HCEC 1CT (cell line): ENCODE data around the gene KRT83.
"Not testable (repeated sequence)": the region's sequence is repeated elsewhere in the genome, so short reads cannot be mapped to it uniquely, and the experiment has no call there.

Source experiments
- DNase-seq: peaks from one replicate; pipeline ENCODE4 v3.0.0-alpha.2; 2017

KRT83 gene

DNA sequence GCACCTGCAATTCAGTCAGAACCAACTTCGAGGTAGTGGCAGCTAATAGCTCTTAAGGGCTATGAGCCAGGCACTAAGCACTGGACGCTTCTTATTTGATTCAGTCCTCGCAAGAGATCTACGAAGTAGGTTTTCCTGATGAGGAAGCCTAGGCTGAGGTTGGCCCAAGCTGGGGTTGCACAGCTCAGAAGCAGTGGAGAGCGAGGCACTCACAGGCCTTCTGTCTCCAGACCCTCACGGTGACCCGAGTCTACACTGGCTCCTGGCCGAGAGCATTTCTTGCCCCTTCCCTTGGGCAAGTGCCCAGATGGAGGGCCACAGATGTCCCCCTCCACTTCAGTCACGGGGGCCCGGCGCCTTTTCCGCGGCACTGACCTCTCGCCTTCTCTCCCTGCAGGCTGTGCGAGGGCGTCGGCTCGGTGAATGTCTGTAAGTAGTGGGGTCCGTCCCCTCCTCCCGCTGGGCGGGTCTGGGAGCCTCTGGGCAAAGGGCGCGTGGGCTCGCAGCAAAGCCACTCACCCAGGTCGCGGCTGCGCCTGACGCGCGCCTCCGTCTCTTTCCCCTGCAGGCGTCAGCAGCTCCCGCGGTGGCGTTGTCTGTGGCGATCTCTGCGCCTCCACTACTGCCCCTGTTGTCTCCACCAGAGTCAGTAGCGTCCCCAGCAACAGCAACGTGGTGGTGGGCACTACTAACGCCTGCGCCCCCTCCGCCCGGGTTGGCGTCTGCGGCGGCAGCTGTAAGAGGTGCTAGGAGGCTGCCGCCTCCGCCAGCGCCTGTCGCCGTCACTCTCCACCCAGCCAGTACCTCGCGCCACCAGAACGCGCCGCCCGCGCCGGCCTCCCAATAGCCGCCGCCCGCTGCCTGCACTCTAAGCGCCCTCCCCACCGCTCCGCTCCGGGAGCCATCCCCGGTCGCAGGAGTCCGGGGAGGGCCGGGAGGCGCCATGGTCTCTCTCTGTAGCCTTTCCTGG, 13.1 kb downstream of the KRT83 start:
- DNase-seq = no peak

DNA sequence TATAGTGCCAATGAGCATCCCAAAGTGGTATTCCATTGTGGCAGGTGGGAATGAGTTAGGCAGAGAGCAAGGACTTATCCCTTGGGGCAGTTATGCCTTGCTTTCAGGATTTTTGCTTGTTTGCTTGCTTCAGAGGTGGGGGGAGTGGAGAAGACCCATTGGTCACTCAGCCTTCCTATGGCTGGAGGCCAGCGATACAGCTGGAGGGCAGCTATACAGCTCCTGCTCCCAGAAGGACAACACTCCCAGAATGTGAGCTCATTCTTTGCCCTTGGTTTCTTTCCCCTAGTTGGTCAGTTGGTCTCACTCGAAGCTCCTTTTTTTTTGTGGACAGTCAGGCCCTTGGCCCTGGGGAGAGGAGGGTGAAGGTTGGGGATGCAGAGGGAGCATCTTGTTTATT, 14.5 kb downstream of the KRT83 start:
- no peak for DNase-seq

GRCh38 chr12:52305921-52306705, 15.1 kb downstream of the KRT83 start:
- no peak for DNase-seq

- not testable (repeated sequence) for DNase-seq
These were observed 16.2 kb downstream of the KRT83 start for GRCh38 chr12:52304941-52305411.

- DNase-seq = not testable (repeated sequence)
These were observed 18.8 kb downstream of the KRT83 start for GRCh38 chr12:52302242-52302914.

DNA sequence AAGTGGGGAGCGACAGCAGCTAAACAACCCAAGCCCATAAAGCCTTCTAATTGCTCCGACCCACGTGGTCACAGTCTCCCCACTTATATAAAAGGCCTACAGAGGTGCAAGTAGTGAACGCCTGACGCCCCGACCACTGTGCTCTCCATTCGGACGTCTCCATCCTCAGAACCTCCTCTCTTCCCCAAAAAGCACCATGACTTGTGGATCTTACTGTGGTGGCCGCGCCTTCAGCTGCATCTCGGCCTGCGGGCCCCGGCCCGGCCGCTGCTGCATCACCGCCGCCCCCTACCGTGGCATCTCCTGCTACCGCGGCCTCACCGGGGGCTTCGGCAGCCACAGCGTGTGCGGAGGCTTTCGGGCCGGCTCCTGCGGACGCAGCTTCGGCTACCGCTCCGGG, 19.5 kb downstream of the KRT83 start:
- DNase-seq = not testable (repeated sequence)

GRCh38 chr12:52300796-52301691, 20.2 kb downstream of the KRT83 start:
- DNase-seq = no peak

GRCh38 chr12:52298677-52299190, 22.5 kb downstream of the KRT83 start:
- no peak for DNase-seq

DNA sequence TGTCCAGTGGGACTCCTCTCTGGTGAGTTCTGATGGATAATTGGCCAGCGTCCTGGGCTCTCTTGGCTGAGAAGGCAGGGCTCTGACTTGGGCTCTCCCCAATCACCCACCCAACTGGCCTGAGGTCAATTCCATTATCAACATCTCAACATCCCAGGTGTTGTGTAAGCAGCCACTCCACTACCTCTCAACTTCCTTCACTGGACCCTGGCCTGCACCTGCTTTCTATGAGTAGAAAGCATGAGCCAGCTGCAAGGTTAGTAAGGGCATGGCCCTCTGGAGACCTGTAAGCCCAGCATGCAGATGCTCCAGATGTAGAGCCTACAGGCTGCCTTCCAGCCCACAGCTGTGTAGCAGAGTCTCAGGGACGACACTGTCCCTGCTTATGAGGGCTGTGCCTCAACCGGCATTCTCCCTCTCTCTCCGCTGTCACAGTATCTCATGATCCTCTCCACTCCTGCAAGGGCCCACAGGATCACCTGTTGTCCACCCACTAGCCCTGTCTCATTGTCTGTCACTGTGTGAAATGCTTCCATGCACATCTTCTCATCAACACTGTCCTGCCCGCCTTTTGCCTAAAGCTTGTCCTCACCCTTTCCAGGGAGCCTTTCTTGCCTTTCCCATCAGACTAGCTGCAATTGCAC, 24.5 kb downstream of the KRT83 start:
- no peak for DNase-seq

DNA sequence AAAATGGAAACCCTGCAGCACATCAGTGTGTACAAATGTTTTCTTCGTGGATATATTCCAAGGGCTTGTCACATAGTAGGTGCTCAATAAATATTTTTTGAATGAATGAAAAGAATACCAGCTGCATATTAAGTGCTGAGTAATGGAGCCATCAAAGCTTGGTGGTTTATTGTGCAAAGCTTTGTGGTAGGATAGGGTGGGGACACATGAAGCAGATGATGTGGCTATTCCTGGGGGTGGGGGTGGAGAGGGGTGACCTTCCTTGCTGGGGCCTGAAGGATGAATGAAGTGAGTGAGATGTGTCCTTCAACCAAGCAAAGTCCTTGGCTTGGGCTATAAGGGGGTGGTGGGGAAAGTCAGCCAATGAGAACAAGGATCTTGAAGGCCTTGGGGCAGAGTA, 25.5 kb downstream of the KRT83 start:
- DNase-seq = no peak

GRCh38 chr12:52294803-52295202, 26.4 kb downstream of the KRT83 start:
- DNase-seq = no peak

- DNase-seq = no peak
These were observed 27.3 kb downstream of the KRT83 start for GRCh38 chr12:52293926-52294325.

DNA sequence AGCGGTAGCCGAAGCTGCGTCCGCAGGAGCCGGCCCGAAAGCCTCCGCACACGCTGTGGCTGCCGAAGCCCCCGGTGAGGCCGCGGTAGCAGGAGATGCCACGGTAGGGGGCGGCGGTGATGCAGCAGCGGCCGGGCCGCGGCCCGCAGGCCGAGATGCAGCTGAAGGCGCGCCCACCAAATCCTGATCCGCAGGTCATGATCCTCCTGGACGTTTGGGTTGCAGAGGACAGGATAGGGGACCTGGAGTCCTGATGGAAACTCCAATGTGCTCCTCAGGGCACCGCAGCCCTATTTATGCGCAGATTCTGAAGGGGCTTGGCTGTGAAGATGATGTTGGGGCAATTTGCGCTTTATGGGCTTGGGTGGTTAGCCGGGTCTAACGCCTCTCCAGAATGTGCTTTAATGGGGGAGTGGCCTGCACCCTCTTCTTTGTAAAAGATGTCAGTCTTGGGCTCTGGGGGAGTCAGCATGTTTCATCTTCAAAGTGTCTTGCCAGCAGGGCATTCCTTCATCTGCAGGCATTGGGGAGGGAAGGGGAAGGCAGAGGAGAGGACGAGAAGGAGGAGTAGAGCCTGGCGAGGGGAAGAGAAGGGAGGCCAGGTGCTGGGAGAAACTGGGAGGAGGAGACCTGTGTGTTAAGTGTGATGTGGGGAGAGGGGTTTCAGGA, 29.8 kb downstream of the KRT83 start, which contains the start of gene KRT81:
Gene KRT81 (minus strand): TSS at position 268 of the 669 bp plus-strand sequence. CDS start 69 bp downstream, at position 199.
- DNase-seq = no peak

DNA sequence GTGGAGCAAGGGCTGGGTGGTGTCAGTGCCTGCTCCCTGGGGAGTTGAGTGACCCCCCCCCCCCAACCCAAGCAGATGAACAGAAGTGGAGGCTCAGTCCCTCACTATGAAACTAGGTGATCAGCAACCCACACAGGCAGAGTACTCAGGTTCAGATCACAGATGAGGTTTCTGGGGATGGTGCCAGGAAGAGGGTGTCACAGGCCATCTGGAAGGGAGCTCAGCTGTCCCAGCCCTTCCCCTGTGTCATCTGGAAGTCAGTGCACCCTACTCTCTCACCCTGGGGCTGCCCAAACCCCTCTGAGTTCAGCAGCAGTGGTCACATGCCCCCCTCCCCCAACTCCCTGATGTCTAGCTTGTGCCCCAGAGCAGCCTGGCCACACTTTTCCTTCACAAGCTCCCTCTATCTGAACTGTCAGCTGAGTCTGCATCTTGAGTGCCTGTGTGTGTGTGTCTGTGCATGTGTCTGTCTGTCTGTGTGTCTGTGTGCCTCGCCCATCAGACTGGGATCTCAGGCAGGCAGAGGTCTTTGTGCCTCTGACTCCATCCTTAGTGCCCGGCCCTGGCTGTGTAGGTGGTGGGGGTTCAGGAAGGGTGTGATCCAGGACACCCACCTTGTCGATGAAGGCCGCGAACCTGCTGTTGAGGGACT, 30.6 kb downstream of the KRT83 start:
- DNase-seq = not testable (repeated sequence)

GRCh38 chr12:52287816-52288805, 33.1 kb downstream of the KRT83 start:
- not testable (repeated sequence) for DNase-seq

GRCh38 chr12:52286857-52287785, 34.1 kb downstream of the KRT83 start:
- not testable (repeated sequence) for DNase-seq

DNA sequence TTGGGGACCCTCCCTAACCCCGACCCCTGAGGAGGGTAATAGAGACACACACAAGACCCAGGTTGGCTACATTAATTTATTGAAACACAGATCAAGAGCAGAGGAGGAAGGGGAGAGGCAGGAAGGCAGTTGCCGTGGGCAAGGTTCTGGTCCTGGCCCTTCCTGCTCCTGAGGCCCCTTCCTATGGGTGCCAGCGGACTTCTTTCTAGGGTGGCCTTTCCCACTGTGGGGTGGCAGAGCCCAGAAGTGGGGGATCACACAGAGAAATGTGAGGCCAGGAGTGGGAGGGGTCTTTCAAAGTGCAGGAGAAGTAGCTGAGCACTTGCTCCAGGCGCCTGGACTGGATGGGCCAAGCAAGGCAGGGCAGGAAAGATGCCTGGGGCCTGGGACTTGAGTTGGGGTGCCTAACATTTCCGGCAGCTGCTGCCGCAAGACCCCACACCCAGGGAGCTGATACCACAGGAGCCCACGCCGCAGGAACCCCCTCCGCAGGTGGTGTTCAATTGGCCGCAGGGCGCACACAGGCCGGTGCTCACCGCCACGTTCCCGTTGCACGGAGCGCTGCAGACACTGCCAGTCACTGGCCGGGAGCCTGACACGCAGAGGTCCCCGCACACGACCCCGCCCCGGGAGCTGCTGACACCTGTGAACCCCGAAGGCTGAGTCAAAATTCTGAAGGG, 35.2 kb downstream of the KRT83 start:
- no peak for DNase-seq
